Sigmoid colon (tissue), 4 donors: ENCODE data around the gene WWC2.

Experiments
- EP300 ChIP-seq, 4 donors: sonication (generic); formaldehyde crosslinking; IDR thresholded peaks; one replicate each; pipeline ENCODE4 v1.6.1; 2017; ENCODE audit warnings: antibody characterized with exemption in 4 of 4
- POLR2A ChIP-seq, 2 donors: fragments of 450-650 bp; IDR thresholded peaks; one replicate each; pipeline ENCODE4 v1.6.1; 2016; ENCODE audit warnings: antibody characterized with exemption in 2 of 2, mild to moderate bottlenecking in 2 of 2, moderate library complexity in 2 of 2
- TF ChIP-seq, protein P1 (sequence below), 4 experiments: fragments of 450-650 bp in 3 of 4; fragments of 200-600 bp in 1 of 4; IDR thresholded peaks; one replicate each; pipeline ENCODE4 v1.5.1; 2016 to 2019; ENCODE audit warnings: antibody characterized with exemption in 4 of 4, mild to moderate bottlenecking in 3 of 4, moderate library complexity in 2 of 4

DNA sequence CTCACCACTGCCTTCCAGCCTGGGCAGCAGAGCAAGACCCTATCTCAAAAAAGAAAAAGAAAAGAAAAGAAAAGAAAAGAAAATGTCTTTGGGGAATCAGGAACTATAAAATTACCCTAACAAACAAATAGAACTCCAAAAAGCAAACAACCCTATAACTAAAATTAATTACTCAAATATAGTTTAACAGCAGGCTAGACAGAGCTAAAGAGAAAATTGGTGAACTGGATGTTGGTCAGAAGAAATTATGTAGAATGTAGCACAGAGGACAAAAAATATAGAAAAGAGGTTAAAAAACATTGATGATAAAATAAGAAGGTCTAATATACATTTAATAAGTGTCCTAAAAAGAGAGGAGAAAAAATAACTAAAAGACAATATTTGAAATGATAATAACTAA is 27.8 kb upstream of the WWC2 start:
- TF ChIP-seq POLR2A (IDR thresholded peaks at IDR 0.05) (no peak), EP300 (IDR thresholded peaks at IDR 0.05) (no peak)
- TF ChIP-seq, protein P1, sequence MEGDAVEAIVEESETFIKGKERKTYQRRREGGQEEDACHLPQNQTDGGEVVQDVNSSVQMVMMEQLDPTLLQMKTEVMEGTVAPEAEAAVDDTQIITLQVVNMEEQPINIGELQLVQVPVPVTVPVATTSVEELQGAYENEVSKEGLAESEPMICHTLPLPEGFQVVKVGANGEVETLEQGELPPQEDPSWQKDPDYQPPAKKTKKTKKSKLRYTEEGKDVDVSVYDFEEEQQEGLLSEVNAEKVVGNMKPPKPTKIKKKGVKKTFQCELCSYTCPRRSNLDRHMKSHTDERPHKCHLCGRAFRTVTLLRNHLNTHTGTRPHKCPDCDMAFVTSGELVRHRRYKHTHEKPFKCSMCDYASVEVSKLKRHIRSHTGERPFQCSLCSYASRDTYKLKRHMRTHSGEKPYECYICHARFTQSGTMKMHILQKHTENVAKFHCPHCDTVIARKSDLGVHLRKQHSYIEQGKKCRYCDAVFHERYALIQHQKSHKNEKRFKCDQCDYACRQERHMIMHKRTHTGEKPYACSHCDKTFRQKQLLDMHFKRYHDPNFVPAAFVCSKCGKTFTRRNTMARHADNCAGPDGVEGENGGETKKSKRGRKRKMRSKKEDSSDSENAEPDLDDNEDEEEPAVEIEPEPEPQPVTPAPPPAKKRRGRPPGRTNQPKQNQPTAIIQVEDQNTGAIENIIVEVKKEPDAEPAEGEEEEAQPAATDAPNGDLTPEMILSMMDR (IDR thresholded peaks at IDR 0.05): no peak
